Renal pelvis (tissue), 4 donors: Measurements from ENCODE around the gene EFCAB6. TPM values are rescaled to one million over a fixed set of nuclear protein-coding genes. Genes with fewer than 3 reads are reported as not detected.

Experiments
- DNase-seq: peaks from one replicate; pipeline ENCODE4 v3.0.0-alpha.2; 2013
- polyA plus RNA-seq, 3 donors: library from polyadenylated mRNA; unstranded; fragments of 120-200 nt; gene quantifications; one replicate each; pipeline ENCODE4 v1.2.1, GENCODE V29; 2013; ENCODE audit not compliant: insufficient read length in 3 of 3

EFCAB6 gene
- polyA plus RNA-seq, 3 donors, result 4.3 to 6.0 (median 5.8) TPM

DNA sequence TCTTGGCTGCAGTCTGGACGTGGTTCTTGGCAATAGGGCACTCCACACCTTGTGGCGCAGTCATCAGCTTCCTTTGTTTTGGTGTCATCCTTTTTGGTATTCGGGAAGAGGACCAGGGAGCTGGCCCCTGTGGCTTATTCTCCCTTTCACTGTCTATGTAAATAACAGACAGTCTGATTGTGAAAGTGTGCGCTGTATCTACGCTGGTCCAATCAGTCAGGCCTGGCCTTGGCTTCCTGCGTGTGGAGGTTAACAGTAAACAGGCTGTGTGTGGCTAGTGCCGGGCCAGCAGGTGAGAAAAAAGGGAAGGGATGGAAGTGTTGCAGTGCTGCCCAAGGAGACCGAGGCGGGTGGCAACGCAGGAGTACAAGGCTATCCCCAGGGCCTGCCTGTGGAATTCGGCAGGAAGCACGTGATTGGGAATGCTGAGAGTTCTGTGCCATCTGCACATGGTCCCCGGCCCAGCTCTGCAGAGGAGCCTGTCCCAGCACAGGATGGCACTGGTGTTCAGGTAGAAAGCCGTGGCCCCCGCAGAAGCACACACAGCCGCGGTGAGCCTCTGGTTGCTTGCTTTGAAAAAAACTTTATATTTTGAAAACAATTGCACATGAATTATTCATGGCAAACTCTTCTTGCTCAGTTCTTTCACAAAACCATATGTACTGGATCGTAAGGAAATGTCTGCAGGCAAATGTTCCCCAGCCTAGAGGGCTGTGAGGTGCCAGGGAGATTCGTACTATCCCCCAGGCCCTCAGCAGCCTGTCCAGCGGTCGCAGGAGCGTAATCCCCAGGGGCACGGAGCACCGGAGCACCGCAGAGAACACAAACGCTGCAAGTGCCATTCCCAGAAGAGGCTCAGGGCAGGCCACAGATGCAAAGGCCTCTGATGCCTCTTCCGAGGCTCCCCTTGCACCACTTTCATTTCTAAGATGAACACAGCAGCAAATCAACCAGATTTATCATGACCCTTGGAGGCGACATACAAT is 174.5 kb downstream of the EFCAB6 start:
- no peak for DNase-seq

GRCh38 chr22:43636086-43636485 is 176.0 kb downstream of the EFCAB6 start:
- no peak for DNase-seq

- DNase-seq, result no peak
Observed at GRCh38 chr22:43635101-43635500, 177.0 kb downstream of the EFCAB6 start.

GRCh38 chr22:43634316-43634715 is 177.8 kb downstream of the EFCAB6 start:
- no peak for DNase-seq

DNA sequence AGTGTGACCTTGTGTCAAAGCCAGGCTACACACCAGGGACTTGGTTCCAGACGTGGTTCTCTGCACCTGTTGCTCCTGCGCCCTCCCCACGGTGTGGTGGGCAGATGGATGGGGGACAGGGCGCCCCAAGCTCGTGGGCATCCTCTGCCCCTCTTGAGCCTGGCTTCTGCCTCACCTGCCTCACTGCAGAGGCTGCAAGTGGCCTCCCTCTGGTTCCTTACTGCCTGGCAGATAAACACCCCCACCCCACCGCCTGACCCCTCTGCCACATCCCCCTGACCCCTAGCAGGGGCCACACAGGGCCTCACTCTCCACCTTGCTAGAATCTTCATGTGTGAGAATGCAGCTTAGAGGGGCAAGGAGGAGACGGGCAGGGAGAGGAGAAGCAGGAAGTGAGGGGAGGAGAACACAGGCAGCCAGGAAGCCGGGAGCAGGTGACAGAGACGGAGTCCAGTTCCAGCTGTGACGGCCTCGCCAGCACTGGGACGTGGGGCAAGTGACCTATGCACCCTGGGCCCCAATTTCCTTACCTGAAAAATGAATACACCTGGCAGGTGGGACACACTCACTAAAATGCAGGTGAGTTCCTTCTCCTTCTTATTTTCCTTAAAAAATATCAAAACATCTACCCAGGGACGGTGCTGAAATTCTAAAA is 178.3 kb downstream of the EFCAB6 start:
- no peak for DNase-seq

DNA sequence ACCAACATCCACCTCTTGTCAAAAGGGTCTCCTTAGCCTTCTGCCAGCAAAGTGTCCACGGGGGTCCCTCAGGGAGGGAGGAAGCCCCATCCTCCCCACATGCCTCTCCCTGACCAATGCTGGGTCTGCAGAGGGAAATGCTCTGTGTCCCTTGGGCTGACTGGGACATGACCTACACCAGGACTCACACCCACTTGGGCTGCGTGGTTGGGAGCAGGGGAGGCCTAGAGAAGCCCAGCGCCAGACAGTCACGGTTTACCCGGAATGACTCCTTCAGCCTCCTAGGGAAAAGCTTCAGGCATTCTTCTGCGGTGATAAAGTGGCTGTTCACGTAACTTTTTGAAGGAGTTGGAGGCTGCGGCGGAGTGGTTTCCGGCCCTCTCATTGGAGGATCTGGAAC is 180.3 kb downstream of the EFCAB6 start:
- DNase-seq, result no peak

DNA sequence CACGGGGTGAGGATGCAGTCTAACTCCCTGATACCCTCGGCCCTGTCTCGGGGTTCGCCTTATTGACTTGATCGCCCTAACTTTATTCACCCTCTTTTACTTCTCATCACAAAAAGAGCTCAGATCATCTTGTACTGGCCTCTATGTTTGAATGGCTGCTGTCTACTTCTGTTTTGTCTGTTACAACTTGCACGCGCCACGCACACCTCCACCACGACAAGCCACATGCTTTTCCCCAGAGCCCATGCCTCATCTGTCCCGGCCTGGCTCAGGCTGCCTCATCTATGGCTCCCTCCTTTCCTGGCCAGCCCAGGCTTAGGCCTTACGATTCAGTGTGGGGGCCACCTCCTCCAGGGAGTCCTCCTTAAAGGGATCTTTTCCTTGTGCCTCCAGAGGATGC is 180.9 kb downstream of the EFCAB6 start:
- DNase-seq, result no peak

DNA sequence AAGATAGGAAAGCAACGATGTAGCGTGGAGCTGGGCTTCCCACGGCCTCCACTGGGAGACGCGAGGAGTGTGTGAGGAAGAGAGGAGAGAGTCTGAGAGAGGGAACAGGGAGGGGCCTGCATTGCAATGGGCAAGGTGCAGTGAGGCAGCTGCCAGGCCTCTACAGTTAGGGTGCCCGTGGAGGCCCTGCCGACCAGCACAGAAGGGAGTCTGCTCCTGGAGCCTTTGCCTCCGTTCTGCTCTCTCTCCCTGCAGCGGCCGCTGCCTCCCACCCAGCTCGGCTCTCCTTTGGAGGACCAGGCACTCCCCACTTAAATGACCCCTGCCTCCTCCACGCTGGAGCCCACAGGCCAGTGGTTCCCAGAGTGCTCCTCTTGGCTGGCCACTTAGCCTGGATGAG is 181.7 kb downstream of the EFCAB6 start:
- no peak for DNase-seq

- DNase-seq, result no peak
Observed at GRCh38 chr22:43628250-43628649, 183.9 kb downstream of the EFCAB6 start.

DNA sequence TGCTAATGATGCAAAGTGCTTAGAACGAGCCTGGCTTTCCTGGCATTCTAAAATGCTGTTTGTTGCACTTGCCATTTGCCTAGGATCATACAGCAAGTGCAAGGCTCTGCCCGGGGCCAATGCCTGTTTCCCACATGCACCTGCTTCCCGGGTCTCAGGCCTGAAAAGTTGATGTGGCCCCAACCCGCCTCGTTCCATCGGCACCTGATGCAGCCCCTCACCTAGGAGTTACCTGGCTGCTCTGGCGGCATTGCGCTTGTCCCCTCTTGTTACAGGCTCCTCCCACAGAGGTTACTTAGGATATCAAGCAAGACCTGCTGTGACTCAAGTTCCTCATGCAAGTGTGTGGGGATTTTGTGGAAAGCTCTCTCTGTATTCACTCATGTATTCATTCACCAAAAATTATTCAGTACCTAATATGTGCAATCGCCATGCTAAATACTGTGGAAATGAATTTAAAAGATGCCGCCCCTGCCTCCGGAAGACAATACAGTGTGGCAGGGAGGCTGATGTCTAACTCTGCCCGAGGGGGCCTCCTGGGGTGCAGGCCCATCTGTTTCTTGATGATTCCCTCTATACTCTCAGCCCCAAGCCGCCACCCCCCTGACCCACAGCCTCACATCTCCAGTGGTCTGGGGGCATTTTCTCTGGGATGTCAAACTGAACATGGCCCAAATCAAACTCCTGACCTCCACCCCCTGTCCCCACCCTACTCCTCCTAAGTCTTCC is 184.5 kb downstream of the EFCAB6 start:
- no peak for DNase-seq

- no peak for DNase-seq
Observed at GRCh38 chr22:43625242-43625641, 186.9 kb downstream of the EFCAB6 start.

- DNase-seq, result no peak
Observed at GRCh38 chr22:43624144-43624998, 187.7 kb downstream of the EFCAB6 start.

GRCh38 chr22:43622886-43623285 is 189.2 kb downstream of the EFCAB6 start:
- no peak for DNase-seq

DNA sequence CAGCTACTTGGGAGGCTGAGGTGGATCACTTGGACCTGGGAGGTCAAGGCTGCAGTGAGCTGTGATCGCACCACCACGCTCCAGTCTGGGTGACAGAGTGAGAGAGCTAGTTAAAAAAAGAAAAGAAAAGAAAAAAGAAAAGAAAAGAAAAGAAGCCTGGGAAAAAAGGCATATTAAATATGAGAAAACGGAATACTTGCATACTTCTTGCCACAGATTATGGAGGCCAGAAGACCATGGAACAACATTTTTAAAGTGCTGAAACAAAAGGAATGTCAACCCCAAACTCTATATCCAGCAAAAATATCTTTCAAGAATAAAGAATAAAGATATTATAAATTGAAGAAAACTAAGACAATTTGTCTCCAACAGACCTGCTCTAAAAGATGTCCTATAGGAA is 191.9 kb downstream of the EFCAB6 start:
- no peak for DNase-seq

DNA sequence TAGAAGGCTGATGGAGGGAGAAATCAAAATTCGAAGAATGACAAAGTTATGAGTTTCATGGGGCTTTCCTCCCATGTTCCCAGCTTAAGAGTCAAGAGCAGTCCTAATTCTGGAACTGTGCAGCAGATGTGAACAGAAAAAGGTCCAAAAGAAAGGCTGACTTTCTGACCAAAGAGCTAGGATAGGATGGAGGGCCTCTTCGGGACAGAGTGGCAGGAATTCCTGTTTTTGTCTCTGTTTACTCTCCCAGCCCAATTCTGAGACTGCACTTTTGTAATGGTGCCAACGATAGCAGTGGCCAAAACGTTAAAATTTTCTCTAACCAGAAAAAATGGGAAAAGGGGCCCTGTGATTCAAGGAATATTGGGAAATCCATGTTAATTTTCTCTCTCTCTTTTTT is 193.6 kb downstream of the EFCAB6 start:
- DNase-seq, result no peak

DNA sequence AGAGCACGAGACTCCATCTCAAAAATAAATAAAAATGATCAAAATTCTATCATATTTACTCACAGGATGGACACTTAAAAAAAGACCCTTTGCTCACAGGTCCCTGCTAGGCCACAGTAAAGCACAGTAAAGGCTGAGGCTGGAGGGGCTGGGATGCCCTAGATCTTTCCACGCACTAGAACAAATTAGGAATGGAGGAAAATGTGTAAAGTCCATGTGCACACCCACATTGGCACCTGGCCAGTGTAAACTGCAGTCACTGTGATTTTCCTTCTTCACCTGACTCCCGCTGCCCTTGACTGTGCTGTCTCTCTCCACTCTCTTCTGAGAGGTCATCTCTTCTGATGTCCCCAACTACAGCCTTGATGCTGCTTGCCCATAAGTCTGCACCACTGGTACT is 195.5 kb downstream of the EFCAB6 start:
- no peak for DNase-seq

DNA sequence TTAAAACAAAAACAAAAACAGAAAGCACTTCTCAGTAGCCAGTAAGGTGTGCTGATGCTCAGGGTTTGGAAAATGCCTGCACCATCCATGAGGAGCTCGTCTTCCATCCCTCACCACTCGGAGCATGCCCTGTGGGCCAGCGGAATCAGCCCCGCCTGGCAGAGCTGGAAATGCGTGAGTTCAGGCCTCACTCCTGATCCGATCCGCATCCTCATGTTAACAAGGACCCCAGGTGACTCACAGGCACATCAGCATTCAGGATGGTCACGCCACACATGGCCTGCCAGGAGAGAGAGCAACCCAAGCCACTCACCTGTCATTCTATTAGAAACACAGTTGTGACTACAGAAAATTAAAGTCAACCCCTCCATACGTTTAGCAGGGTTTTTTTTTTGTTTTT is 211.8 kb downstream of the EFCAB6 start:
- DNase-seq, result no peak

GRCh38 chr22:43592476-43592875 is 219.6 kb downstream of the EFCAB6 start:
- DNase-seq, result no peak

DNA sequence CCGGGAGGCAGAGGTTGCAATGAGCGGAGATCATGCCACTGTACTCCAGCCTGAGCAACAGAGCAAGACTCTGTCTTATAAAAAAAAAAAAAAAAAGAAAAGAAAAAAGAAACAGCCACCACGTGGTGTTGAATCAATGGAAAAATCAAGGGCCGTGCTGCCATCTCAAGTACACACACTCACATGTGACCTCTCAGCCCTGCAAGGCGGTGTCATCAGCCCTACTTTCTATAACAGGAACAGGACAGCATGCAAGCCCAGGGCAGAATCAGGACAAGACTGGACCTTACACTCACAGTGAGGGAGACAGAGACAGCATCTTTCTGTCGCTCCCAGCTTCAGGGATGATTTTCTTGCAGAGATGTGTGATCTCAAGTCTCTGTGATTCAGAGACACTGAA is 220.7 kb downstream of the EFCAB6 start:
- no peak for DNase-seq

DNA sequence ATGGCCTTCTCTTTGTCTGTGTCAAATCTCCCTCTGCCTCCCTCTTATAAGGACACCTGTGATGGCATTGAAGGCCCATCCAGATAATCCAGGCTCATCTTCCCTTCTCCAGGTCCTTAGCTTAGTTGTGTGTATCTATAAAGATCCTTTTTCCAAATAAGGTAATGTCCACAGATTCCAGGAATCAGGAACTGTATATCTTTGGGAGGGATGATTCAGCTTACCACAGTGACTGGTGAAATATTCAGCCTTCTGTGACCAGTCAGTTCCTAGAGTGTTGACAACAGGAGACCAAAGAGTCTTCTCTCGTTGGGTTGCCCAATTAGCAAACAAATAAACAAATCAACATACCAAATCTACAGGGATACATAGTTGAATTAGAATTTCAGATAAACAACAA is 224.5 kb downstream of the EFCAB6 start:
- DNase-seq, result no peak

DNA sequence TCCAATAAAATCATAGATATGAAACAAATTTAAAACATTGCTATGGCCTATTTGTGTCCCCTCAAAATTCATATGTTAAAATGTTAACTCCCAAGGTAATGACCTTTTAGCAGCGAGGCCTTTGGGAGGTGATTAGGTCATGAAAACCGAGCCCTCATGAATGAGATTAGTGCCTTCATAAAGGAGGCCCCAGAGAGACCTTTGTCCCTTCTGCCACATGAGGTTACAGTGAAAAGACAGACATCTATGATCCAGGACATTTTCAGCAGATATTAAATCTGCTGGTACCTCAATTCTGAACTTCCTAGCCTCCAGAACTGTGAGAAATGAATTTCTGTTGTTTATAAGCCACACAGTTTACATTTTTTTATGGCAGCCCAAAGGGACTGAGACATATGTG is 228.6 kb downstream of the EFCAB6 start:
- DNase-seq, result no peak

DNA sequence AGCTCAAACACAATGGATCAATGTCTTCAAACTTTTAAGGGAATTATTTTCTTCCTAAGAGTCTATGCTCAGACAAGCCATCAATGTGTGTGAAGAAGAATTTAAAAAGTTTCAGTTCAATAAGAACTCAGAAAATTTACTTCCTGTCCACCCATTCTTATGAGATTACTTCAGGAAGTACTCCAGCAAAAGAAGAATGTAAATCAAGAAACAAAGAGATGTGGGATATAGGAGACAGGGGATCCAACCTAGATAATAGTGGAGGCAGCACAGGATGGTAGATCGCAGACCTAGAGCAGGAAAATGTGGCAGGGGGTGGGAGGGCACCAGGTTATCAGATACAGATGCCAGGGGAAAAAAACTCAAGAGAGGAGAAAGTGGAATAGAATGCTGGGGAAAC is 229.7 kb downstream of the EFCAB6 start:
- no peak for DNase-seq
